IPS-18a (cell line): Measurements from ENCODE around the gene ETHE1.

Experiments
- H3K27ac ChIP-seq: one replicate; pipeline ENCODE4 v1.5.1; 2013; ENCODE audit warnings: low read length
- H3K27me3 ChIP-seq: one replicate; pipeline ENCODE4 v1.6.1; 2013; ENCODE audit warnings: mild to moderate bottlenecking, low read length; ENCODE audit not compliant: control insufficient read depth, insufficient read depth
- H3K36me3 ChIP-seq: one replicate; pipeline ENCODE4 v1.6.1; 2013; ENCODE audit warnings: low read depth, low read length; ENCODE audit not compliant: control insufficient read depth
- H3K4me1 ChIP-seq: one replicate; pipeline ENCODE4 v1.6.1; 2013; ENCODE audit warnings: low read depth, low read length; ENCODE audit not compliant: control insufficient read depth
- H3K4me3 ChIP-seq: one replicate; pipeline ENCODE4 v1.5.1; 2013; ENCODE audit warnings: low read length
- H3K9ac ChIP-seq: one replicate; pipeline ENCODE4 v1.6.1; 2013; ENCODE audit warnings: mild to moderate bottlenecking, low read length, moderate library complexity
- H3K9me3 ChIP-seq: one replicate; pipeline ENCODE4 v1.6.1; 2013; ENCODE audit warnings: low read depth, low read length; ENCODE audit not compliant: control insufficient read depth

ETHE1 gene

GRCh38 chr19:43526884-43527859 is at the start of gene ETHE1:
Gene ETHE1 (minus strand): TSS chr19:43527201. CDS start chr19:43527177, 24 bp downstream.
- Histone ChIP-seq H3K27ac (no peak within 1 kb of the TSS), H3K27me3 (peaks cover 31% of the 10 kb centered on the region), H3K4me3 (peak within 1 kb of the TSS; percentile 85), H3K9ac (peak within 1 kb of the TSS; percentile 50), H3K4me1 (peaks cover 4% of the 10 kb centered on the region), H3K9me3 (no peaks in the 10 kb centered on the region), H3K36me3 (no peaks in the 10 kb centered on the region)

GRCh38 chr19:43575955-43576878 is 49.2 kb upstream of the ETHE1 start:
- H3K4me3 ChIP-seq, result peak overlapping the region; percentile 52
- H3K27ac ChIP-seq, result peak overlapping the region; percentile 86
- H3K36me3 ChIP-seq, result no peaks in the 10 kb centered on the region
- H3K4me1 ChIP-seq, result peaks cover 12% of the 10 kb centered on the region
- H3K27me3 ChIP-seq, result no peaks in the 10 kb centered on the region
- H3K9ac ChIP-seq, result peak overlapping the region; percentile 69
- H3K9me3 ChIP-seq, result no peaks in the 10 kb centered on the region

GRCh38 chr19:43575156-43575950 is 48.4 kb upstream of the ETHE1 start, which contains the start of the genes PINLYP and XRCC1:
Gene PINLYP (plus strand): TSS chr19:43575801. CDS start chr19:43577192, 1,391 bp downstream.
Gene XRCC1 (minus strand): TSS chr19:43575527. CDS start chr19:43575458, 69 bp downstream.
- Histone ChIP-seq H3K9me3 (no peaks in the 10 kb centered on the region), H3K4me1 (peaks cover 9% of the 10 kb centered on the region), H3K4me3 (peak within 1 kb of the TSS; percentile 99), H3K36me3 (no peaks in the 10 kb centered on the region), H3K27me3 (no peaks in the 10 kb centered on the region), H3K27ac (peak within 1 kb of the TSS; percentile 86), H3K9ac (peak within 1 kb of the TSS; percentile 95)

- Histone ChIP-seq H3K4me1 (peaks cover 9% of the 10 kb centered on the region), H3K9me3 (no peaks in the 10 kb centered on the region), H3K9ac (peak overlapping the region; percentile 95), H3K4me3 (peak overlapping the region; percentile 99), H3K27ac (peak overlapping the region; percentile 82), H3K36me3 (no peaks in the 10 kb centered on the region), H3K27me3 (no peaks in the 10 kb centered on the region)
Measured at GRCh38 chr19:43574424-43575155, 47.6 kb upstream of the ETHE1 start.

- Histone ChIP-seq H3K4me3 (no peak overlapping the region), H3K9me3 (no peaks in the 10 kb centered on the region), H3K27me3 (no peaks in the 10 kb centered on the region), H3K36me3 (no peaks in the 10 kb centered on the region), H3K9ac (no peak overlapping the region), H3K27ac (no peak overlapping the region), H3K4me1 (peaks cover 9% of the 10 kb centered on the region)
Measured at GRCh38 chr19:43572171-43572588, 45.2 kb upstream of the ETHE1 start.

- Histone ChIP-seq H3K27me3 (no peaks in the 10 kb centered on the region), H3K27ac (no peak overlapping the region)
Measured at GRCh38 chr19:43570174-43570791, 43.3 kb upstream of the ETHE1 start.

GRCh38 chr19:43569657-43570056 is 42.7 kb upstream of the ETHE1 start:
- Histone ChIP-seq H3K36me3 (no peaks in the 10 kb centered on the region), H3K4me1 (peaks cover 2% of the 10 kb centered on the region), H3K9ac (no peak overlapping the region), H3K27me3 (no peaks in the 10 kb centered on the region), H3K27ac (no peak overlapping the region), H3K9me3 (no peaks in the 10 kb centered on the region), H3K4me3 (no peak overlapping the region)

More at GRCh38 chr19:43570174-43570791, 43.3 kb upstream of the ETHE1 start:
- Histone ChIP-seq H3K9ac (no peak overlapping the region), H3K9me3 (no peaks in the 10 kb centered on the region), H3K4me1 (peaks cover 3% of the 10 kb centered on the region), H3K4me3 (no peak overlapping the region), H3K36me3 (no peaks in the 10 kb centered on the region)

GRCh38 chr19:43564800-43565199 is 37.8 kb upstream of the ETHE1 start:
- H3K27ac ChIP-seq, result no peak overlapping the region
- no peak overlapping the region for H3K9ac ChIP-seq
- no peak overlapping the region for H3K4me3 ChIP-seq
- peaks cover 3% of the 10 kb centered on the region for H3K36me3 ChIP-seq
- no peaks in the 10 kb centered on the region for H3K4me1 ChIP-seq
- H3K9me3 ChIP-seq, result no peaks in the 10 kb centered on the region
- H3K27me3 ChIP-seq, result no peaks in the 10 kb centered on the region

- Histone ChIP-seq H3K4me3 (no peak overlapping the region), H3K4me1 (no peaks in the 10 kb centered on the region), H3K27ac (no peak overlapping the region), H3K9ac (no peak overlapping the region), H3K27me3 (no peaks in the 10 kb centered on the region), H3K9me3 (no peaks in the 10 kb centered on the region), H3K36me3 (peaks cover 3% of the 10 kb centered on the region)
Measured at GRCh38 chr19:43563816-43564457, 36.9 kb upstream of the ETHE1 start.
